ENCODE results near the gene EXOC3L4. TPM values are rescaled to one million over a fixed set of nuclear protein-coding genes. Genes with fewer than 3 reads are reported as not detected.
A peak's percentile ranks its signal among the peaks of the same experiment; 100 is the strongest.

Gene EXOC3L4
- total and polyA plus RNA-seq, 2 of the 8 experiments (the other 6 are each of a cell fraction or from before 2014, with no cell fraction given) = 0.45 to 0.57 TPM

GRCh38 chr14:103108749-103109207 is 14.3 kb downstream of the EXOC3L4 start:
- Histone ChIP-seq H3K18ac (ENCODE audit: extremely low read depth, low read length) (peak overlapping the region; percentile 83), H3K4me1 (replicated peaks in 1 of 4; ENCODE audit: control insufficient read depth in 3 of 4, insufficient read depth in 4 of 4, low read length in 3 of 4) (peaks cover 12 to 50% (median 40%) of the 10 kb centered on the region in 4 experiments), H3K4me3 (ENCODE audit: extremely low read depth in 1 of 4, insufficient read depth in 2 of 4, low read depth in 3 of 4, low read length in 4 of 4) (peak overlapping the region in 1 of 4 experiments; percentile 28; a peak in 1 of 8 replicates), H3K79me2 (ENCODE audit: control insufficient read depth in 1 of 2, insufficient read depth in 2 of 2, low read length in 2 of 2) (no peaks in the 10 kb centered on the region), H3K14ac (ENCODE audit: insufficient read length) (no peak overlapping the region), H2BK5ac (ENCODE audit: low read depth, low read length) (peak overlapping the region; percentile 87; the same call in 1 of the 2 replicates), H2BK120ac (replicated peaks; ENCODE audit: low read depth, low read length) (no peak overlapping the region), H4K20me1 (replicated peaks in 1 of 2; ENCODE audit: control insufficient read depth in 1 of 2, insufficient read depth in 2 of 2, low read length in 2 of 2) (peaks cover 0 to 3% of the 10 kb centered on the region in 2 experiments), H4K8ac (ENCODE audit: extremely low read depth, insufficient read depth, low read length) (no peak overlapping the region), H3K9me3 (ENCODE audit: insufficient read depth in 2 of 2, low read depth in 1 of 2, low read length in 1 of 2) (no peaks in the 10 kb centered on the region), H2BK15ac (ENCODE audit: low read length) (0 out of 2 replicates have a peak overlapping the region, but pooled peaks have one; percentile 72), H3K79me1 (ENCODE audit: low read depth, low read length) (no peaks in the 10 kb centered on the region), H3K56ac (replicated peaks; ENCODE audit: insufficient read length, low read depth, low read length) (no peak overlapping the region), H3K4ac (replicated peaks; ENCODE audit: insufficient read length, low read depth, low read length) (no peak overlapping the region), H3K9ac (replicated peaks in 1 of 4; ENCODE audit: extremely low read depth in 1 of 4, low read depth in 3 of 4, low read length in 3 of 4) (no peak overlapping the region), H4K5ac (ENCODE audit: insufficient read length, low read depth, low read length) (no peak overlapping the region), H3K23ac (ENCODE audit: insufficient read length) (no peak overlapping the region), H2BK20ac (ENCODE audit: low read length) (no peak overlapping the region), H3K27me3 (replicated peaks in 1 of 4; ENCODE audit: control insufficient read depth in 3 of 4, extremely low read depth in 1 of 4, insufficient read depth in 3 of 4, low read length in 3 of 4) (peaks cover 5 to 21% (median 13%) of the 10 kb centered on the region in 4 experiments), H2BK12ac (ENCODE audit: low read depth, low read length) (peak overlapping the region; percentile 99; the same call in 1 of the 2 replicates), H3K27ac (ENCODE audit: low read depth, low read length) (no peak overlapping the region; the same call in 1 of the 2 replicates), H3K36me3 (ENCODE audit: control insufficient read depth in 2 of 4, insufficient read depth in 4 of 4, low read length in 3 of 4) (no peaks in the 10 kb centered on the region), H2AFZ (ENCODE audit: low read length) (no peak overlapping the region), H3K23me2 (ENCODE audit: low read depth, low read length) (peaks cover 3% of the 10 kb centered on the region; the same call in 1 of the 2 replicates), H4K91ac (replicated peaks; ENCODE audit: insufficient read length, low read length) (peak overlapping the region; percentile 98), H3K4me2 (ENCODE audit: insufficient read depth in 1 of 2, low read depth in 2 of 2, low read length in 2 of 2) (peak overlapping the region; percentile 3 to 16; a peak in 1 of 4 replicates), H2AK5ac (ENCODE audit: low read depth, low read length) (no peak overlapping the region)
- ChIA-PET CTCF (ENCODE audit: partially characterized antibody) (interaction anchor here (0.6 to 1.4 kb wide), 6 partner anchors 18 to 282 kb away, joined by 3 to 6 read pairs (median 3); no protein-coding TSS in a partner anchor), POLR2A (ENCODE audit: partially characterized antibody) (interaction anchor here (0.7 to 1.3 kb wide), 4 partner anchors 9 to 19 kb away, joined by 3 to 4 read pairs (median 4); no protein-coding TSS in a partner anchor)
- FAIRE-seq (no peak), DNase-seq (ENCODE audit: low read depth in 1 of 2, low spot score in 2 of 2) (no peak)
- WGBS, 2 experiments (ENCODE audit: extremely low coverage in 1 of 2, insufficient coverage in 1 of 2, insufficient read length in 1 of 2, insufficient replicate concordance in 2 of 2, low coverage in 1 of 2, low lambda C conversion rate in 2 of 2, missing lambda C conversion rate in 1 of 2) = 57% methylated on average over 4 of the region's 9 CpGs; no CpG with 5 or more reads in 1 of the 2 experiments
- TF ChIP-seq ATF3 (IDR thresholded peaks at IDR 0.05; ENCODE audit: insufficient read depth, low read depth, low read length) (0 out of 2 replicates have a peak, but pooled peaks have one; percentile 11), GABPA (IDR thresholded peaks at IDR 0.05; ENCODE audit: borderline replicate concordance, insufficient read depth, low read length) (no peak), RAD21 (IDR thresholded peaks at IDR 0.05 in 1 of 2, conservative IDR thresholded peaks at IDR 0.05 in 1 of 2; ENCODE audit: low read depth in 2 of 2, low read length in 2 of 2) (no peak), SUZ12 (IDR thresholded peaks at IDR 0.05; ENCODE audit: low read length) (peak; percentile 31; the same call in 1 of the 2 replicates), HDAC6 (IDR thresholded peaks at IDR 0.05; ENCODE audit: low read depth, low read length) (no peak), MAX (IDR thresholded peaks at IDR 0.05) (no peak), TCF12 (IDR thresholded peaks at IDR 0.05; ENCODE audit: low read depth, low read length) (no peak), JUND (IDR thresholded peaks at IDR 0.05; ENCODE audit: low read length) (peak; percentile 40; the same call in 1 of the 2 replicates), YY1 (IDR thresholded peaks at IDR 0.05; ENCODE audit: low read depth, low read length) (no peak)

All from H1 (cell line).